Left cardiac atrium (tissue), 4 donors: ENCODE data around the gene GOLGA5. TPM values are rescaled to one million over a fixed set of nuclear protein-coding genes. Genes with fewer than 3 reads are reported as not detected.
A peak's percentile ranks its signal among the peaks of the same experiment; 100 is the strongest.
"Not testable (repeated sequence)": the region's sequence is repeated elsewhere in the genome, so short reads cannot be mapped to it uniquely, and the experiment has no call there.

ENCODE experiments used
- ATAC-seq, 2 donors: fragments of 200-7000 bp; cut with Tn5 transposase; one replicate each; pipeline ENCODE4 v1.9.1; 2020; ENCODE audit warnings: mild to moderate bottlenecking in 2 of 2, moderate library complexity in 2 of 2
- DNase-seq: peaks from one replicate; pipeline ENCODE4 v3.0.0-alpha.2; 2020
- intact Hi-C, 2 donors: fragments of 100-400 bp; cut with DNase I; formaldehyde crosslinking; loops; one replicate each; pipeline versions ENCODE4 v1.14.1 to v1.15.1; 2022 to 2023
- total RNA-seq, 2 donors: library from RNA; stranded (reverse); fragmentation: NEBNext Ultra II Directional; extraction: Animal tissue kit (Norgen Biotek cat#: 25700); gene quantifications; one replicate each; pipeline ENCODE4 v1.2.1, GENCODE V29; 2021
- donor health status: DM: no; HTN: yes; CAD: no.
- donor health status: DM: no; HTN: yes; CAD: no; lungs with severe emphysema.
- donor health status: DM: yes; HTN: yes; CAD: no.
- donor health status: Dilated cardiomyopathy.

Gene GOLGA5
- total RNA-seq, 2 donors from 2014 or later: 19.9 to 30.5 TPM

DNA sequence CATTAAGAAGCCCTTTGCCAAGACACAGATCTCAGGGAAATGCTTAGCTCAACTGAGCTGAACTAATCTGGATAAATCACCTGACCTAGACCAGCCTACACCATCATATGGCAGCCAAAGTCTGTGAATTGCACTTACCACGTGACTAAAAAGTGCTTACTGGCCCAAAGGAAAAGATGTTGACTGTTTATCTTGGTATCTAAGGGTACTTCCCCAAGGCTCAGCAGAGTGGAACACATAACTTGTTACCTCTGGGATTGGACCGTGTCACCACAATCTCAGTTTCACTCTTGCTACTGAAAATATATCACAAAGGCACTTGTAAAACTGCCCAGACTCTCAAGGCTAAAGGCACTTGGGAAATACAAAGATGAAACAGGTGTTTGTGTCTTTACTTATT lies 18.8 kb upstream of the GOLGA5 start:
- DNase-seq, intact Hi-C loops: not testable (repeated sequence)
- peak; percentile 54 to 69 for ATAC-seq

DNA sequence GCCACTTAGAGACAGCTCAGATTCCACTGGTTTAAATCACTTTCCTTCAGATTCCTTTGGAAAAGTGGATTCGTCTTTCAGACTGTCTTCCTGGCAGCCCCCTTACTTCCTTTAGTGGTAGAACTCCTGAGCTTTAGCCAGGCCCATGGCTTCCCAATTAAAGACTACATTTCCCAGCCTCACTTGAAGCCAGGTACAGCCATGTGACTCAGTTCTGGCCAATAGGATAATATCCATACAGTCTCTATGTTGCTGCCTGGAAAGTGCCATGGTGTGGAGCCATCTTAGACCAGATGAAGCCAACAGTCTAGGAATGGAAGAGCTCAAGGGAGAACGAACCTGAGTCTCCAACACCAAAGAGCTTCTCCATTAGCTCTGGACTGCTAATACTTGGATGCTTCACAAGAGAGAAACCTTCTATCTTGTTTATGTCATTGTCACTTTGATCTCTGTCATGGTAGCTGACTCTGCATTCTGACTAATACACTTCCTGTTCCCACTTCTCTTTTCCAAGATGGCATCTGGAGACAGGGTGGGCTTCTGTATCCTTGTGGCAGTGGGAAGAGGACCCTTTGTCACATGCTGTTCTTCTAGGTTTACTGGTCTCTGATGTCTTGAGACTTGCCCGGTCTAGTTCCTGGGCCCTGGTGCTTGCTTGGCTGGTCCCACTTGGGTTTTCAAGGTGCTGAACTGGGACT lies 15.1 kb upstream of the GOLGA5 start:
- peak in 1 of 2 donors; percentile 27 for ATAC-seq
- intact Hi-C loops: not testable (repeated sequence)

DNA sequence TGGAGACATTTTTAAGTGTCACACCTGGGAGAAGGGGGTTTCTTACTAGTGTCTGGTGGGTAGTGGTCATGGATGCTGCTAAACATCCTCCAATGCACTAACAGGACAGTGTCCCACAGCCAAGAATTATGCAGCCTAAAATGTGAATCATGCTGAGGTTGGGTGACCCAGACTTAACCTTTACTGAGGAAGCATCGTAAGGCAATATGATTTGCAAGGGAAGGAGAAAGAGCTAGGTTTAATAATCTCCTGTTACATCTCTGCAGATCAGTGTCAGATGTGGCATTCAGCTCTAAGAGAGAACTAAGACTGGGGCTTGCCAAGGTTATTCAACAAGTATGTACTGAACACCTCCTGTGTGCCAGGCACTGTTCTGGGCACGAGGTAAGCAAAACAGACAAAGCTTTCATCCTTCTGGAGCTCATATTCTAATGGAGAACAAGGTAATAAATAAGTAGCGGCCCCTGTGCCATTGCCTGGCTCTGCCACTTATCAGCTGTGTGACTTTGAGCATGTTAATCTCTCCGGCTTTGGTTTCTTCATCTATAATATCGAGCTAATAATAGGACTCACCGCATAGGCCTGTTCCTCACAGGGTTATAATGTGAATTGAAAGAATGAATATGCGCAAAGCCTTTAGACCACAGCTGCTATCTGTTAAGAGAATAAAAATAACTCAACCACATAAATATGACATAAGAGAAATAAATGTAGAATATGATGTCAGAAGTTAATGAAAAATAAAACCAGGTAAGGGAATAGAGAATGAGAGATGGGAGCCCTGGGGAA lies 13.5 kb upstream of the GOLGA5 start:
- ATAC-seq (peak in 1 of 2 donors; percentile 9), DNase-seq (no peak)
- intact Hi-C loops: loop anchor here in 1 of 2 donors (5.0 kb wide), 1 partner anchor 68 kb away; no protein-coding TSS in a partner anchor

More for the DNA sequence above, 15.1 kb upstream of the GOLGA5 start:
- not testable (repeated sequence) for DNase-seq

DNA sequence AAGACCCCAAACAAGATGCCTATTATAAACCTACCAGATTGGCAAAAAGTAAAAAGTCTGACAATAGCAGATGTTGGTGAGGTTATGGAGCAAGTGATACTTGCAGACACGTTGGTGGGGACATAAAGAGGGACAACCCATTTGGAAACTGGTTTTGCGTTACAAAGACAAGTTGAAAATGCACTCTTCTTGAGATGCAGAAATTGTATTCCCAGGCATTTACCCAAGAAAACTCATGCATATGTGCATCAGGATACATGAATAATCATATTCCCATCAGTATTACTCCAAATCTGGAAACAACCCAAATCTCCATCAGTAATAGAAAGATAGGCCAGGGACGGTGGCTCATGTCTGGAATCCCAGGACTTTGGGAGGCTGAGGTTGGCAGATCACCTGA lies 12.8 kb upstream of the GOLGA5 start:
- DNase-seq (no peak), ATAC-seq (no peak)
- intact Hi-C loops: loop anchor here in 1 of 2 donors (5.0 kb wide), 1 partner anchor 69 kb away; no protein-coding TSS in a partner anchor

DNA sequence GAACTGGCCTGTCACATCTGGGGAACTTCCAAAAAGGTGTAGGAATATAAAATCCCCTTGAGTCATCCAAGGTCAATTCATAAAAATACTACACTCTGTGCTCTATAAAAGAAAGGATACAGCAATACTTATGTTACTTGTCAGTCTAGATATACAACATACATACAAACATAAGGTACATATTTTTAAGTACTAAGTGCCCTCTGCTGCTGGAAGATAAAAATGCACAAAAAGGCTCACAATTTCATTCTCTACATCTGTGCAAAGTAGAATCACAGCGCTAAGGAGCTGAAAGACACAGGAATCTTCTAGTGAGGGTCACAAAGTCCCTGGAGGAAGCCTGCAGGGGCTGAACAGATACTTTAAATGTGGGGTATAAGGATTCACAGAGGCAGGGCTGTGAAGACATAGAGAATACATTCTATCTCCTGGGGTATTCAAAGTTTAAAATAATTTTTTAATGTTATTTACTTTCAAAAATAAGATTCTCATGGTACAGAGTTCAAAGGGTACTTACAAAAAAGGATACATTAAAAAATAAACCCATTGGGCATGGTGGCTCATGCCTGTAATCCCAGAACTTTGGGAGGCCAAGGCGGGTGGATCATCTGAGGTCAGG lies 10.2 kb upstream of the GOLGA5 start:
- intact Hi-C loops: loop anchor here (2.0 to 5.0 kb wide), 2 partner anchors 69 to 72 kb away; no protein-coding TSS in a partner anchor
- DNase-seq (no peak), ATAC-seq (peak; percentile 50 to 77)

DNA sequence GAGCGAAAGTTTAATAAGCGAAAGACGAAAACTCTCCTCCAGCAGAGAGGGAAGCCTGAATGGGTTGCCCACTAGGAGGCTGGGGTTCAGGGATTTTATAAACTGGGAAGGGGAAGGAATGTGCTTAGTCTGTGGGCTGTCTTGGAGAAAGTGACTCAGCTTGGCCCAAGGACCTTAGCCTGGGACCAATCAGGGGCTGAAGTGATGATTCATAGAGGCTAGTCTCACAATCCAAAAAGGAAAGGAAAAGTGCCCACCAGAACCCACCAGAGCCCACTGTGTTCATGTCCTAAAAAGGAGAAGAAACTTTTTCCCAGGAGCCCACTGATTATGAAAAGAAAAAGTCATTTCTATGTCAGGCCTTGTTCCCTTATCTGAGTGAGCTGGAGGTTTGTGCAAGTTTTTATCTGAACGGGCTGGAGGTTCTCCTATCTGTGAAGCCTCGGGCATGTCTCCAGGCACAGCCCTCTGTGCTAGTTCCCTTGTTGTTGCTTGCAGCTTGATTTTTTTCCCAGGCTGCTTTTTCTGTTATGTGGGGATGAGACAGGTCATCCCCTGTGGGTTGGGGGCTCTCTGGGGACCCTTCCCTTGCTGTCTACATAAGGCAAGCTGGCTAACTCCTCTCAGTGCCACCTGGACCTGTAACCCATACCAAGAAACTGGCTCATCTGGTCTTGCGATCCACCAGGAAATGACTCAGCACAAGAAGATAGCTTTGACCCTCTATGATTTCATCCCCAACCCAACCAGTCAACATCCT lies 8.3 kb upstream of the GOLGA5 start:
- intact Hi-C loops: no loop called here
- DNase-seq (peak; percentile 75), ATAC-seq (peak; percentile 70 to 91)

DNA sequence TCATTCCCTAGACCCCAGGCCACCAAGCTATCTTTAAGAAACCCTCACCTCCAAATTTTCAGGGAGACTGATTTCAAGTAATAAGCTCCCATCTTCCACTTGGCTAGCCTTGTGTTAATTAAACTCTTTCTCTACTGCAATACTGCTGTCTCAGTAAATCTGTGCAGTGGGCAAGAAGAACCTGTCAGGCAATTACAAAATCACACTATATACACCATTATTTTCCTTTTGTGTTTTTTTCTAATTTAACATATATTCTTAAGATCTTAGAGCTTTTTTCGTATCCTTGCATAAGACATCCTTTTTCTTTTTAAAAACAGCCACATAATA lies 7.7 kb upstream of the GOLGA5 start:
- ATAC-seq (no peak), DNase-seq (no peak)
- intact Hi-C loops: no loop called here

DNA sequence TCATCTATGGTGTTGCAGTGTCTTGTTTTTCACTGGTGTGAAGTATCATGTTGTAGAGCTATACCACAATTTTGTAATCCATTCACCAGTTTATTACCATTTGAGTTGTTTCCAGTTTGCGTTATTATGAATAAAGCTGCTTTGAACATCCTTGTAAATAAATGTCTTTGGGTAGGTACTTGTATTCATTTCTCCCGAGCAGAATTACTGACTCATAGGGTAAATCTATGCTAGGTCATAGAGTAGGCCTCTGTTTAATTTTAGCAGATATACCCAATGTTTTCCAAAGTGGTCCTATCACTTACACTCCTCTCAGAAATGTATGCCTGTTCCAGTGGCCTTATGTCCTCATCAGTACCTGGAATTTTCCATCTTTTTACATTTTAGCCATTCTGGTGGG lies 6.6 kb upstream of the GOLGA5 start:
- ATAC-seq (no peak), DNase-seq (no peak)
- intact Hi-C loops: no loop called here

DNA sequence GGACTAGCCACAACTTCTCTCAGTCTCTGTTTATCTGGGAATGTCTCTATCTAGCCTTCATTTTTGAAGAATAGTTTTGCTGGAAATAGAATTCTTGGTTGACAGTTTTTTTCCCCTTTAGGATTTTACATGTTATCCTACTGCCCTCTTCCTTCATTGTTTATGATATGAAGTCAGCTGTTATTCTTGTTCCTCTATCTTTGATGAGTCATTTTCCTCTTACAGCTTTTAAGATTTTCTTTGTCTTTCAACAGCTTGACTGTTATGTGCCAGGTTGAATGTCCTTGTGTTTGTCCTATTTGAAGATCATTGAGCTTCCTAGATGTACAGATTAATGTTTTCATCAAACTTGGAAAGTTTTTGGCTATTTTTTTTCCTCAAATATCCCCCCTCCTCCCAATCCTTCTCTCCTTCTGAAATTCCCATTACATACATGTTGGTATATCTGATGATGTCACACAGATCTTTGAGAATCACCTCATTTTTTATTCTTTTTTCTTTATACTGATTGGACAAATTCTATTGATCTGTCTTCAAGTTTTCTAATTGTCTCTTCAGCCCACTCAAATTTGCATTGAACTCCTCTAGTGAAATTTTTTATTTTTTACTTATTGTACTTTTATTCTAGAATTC lies 4.5 kb upstream of the GOLGA5 start:
- ATAC-seq (no peak), DNase-seq (no peak)
- intact Hi-C loops: no loop called here

DNA sequence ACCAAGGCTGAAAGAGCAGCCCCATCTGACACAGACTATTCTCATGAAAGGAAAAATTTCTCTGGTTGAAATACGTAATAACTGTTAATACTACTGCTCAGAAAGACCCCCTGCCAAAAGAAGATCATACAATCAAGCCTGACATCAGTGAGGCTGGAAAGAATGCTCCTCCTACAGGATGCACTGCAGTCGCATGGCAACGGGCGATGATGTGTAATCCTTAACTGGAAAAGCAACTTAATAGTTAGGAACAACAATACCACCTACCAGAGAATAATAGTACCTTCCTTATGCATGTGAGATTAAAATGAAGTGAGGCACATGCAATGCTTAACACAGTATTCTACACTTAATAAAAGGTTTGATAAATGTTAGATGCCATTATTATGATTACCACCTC lies 1.2 kb upstream of the GOLGA5 start:
- DNase-seq (no peak), ATAC-seq (no peak)
- intact Hi-C loops: no loop called here

DNA sequence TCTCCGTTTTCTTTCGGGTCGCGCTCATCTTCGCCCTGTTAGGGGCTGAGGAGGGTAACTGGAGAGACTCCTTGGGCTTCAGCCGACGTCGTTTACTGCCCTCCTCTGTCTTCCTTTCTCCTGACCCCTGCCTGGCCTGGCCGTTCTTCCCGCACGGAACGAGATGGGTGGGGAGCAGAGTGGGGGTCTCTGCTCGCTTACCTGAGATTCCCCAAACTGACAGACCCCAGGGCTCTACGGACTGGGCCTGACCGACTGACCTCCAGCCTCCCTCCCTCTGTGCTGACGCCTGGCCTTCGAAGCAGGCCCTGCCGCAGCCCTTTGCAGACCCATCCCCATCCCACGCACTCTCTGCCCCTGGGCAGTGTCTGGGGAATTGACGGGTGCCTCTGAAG lies 439 bp downstream of the GOLGA5 start:
- DNase-seq (peak; percentile 27), ATAC-seq (peak; percentile 1 to 39)
- intact Hi-C loops: no loop called here

DNA sequence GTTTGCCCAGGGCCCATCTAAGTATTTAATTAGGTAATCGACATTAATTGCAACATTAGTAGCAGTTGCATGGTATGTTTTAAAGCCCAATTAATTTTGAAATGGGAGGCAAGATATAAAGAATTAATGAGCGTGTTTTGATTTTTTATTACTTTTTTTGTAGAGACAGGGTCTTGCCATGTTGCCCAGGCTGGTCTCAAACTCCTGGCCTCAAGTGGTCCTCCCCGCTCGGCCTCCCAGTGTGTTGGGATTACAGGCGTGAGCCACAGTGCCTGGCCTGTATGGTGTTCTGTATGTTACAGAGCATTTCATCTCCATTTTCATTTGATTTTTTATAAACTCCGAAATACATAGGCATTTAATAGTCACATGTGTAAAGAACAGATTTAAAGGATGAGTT lies 856 bp downstream of the GOLGA5 start:
- intact Hi-C loops: no loop called here
- no peak for DNase-seq
- ATAC-seq: no peak

DNA sequence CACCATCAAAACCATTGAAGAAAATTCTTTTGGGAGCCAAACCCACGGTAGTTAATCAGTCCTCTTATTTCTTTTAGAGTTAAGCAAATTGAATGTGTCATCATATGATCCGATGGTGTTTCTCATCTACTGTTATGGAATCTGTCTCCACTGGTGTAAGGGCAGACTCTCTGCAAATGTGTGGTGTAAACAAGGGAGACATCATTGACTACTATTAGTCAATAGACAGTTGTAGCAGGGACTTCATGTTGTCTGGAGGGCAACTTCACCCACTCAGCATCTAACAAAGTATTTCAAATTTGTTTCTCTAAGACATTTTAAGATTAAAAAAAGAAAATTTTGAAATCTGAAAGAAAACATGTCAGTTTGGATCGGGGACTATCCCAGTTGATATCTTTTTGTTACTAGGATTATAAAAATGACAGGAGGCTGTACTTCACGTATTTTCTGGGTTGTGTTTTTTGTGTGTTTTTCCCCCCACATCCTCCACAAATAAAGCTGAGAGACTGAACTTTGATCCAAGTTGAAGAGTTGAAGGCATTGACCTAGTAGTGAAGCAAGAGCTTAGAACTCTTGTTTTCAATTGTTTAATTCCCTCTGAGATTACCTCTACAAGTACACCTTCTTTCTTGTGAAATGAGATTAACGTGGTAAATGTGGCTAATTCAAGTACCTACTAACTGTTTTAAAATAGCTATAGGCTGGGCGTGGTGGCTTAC lies 4.0 kb downstream of the GOLGA5 start:
- ATAC-seq (no peak), DNase-seq (no peak)
- intact Hi-C loops: no loop called here

DNA sequence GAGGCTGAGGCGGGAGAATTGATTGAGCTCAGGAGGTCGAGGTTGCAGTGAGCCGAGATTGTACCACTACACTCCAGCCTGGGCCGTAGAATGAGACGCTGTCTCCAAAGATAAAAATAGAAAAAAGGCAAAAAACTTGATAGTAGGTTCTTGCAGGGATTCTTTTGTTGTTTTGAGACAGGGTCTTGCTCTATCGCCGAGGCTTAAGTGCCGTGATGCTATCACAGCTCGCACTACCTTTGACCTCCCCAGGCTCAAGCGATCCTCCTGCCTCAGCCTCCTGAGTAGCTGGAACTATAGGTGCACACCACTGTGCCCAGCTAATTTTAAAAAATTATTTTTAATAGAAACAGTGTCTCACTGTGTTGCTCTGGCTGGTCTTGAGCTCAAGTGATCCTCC lies 4.7 kb downstream of the GOLGA5 start:
- intact Hi-C loops: no loop called here
- DNase-seq: no peak
- no peak for ATAC-seq

DNA sequence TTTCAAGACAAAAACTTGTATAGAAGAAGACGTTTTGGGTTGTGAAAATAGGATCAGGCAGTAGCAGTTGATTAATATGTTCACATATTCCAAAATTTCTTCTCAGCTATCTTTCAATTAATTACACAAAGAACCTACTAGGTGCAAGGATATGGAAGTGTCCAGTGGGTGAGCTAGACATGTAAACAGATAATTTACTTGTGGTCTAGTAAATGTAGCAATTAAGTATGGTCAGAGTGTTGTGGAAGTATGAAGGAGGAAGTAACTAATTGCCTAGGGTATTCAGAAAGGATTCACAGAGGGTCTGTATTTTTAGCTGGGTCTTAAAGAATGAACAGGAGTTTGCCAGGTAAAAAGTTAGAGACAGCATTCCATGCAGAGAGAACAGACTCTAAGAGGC lies 5.9 kb downstream of the GOLGA5 start:
- ATAC-seq (no peak), DNase-seq (no peak)
- intact Hi-C loops: no loop called here

DNA sequence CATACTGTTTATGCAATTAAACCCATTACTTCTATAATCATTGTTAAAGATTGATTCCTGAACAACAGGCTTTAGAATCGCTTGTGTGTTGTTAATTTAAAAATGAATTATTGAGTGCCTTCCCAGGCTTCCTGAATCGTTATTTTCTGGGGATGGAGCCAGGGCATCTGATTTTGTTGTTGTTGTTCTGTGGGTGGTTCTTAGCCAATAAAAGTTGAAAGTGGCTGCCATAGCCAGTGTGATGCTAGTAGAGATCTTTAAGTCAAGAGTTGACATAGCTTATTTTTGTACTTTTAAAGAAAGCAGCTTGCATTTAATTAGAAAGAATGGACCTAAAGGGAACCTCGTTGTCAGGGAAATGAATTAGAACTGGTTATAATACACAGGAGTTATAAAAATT lies 6.4 kb downstream of the GOLGA5 start:
- DNase-seq: no peak
- ATAC-seq: no peak
- intact Hi-C loops: no loop called here

DNA sequence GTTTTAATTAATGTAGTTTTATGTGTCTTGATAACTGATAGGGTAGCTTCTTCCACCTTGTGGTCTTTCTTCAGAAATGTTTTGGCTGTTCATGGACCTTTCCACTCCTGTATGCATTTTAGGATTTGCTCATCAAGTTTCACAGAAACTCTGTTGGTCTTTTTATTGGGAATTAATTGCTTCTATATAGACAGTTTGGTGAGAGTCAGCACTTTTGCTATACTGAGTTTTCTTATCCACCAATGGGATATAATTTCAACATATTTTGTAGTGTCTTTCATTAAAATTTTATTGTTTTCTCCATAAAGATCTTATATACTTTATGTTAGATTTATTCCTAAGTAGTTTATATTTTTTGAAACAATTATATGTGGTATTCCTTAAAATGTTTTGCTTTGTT lies 7.8 kb downstream of the GOLGA5 start:
- ATAC-seq: no peak
- intact Hi-C loops: no loop called here

DNA sequence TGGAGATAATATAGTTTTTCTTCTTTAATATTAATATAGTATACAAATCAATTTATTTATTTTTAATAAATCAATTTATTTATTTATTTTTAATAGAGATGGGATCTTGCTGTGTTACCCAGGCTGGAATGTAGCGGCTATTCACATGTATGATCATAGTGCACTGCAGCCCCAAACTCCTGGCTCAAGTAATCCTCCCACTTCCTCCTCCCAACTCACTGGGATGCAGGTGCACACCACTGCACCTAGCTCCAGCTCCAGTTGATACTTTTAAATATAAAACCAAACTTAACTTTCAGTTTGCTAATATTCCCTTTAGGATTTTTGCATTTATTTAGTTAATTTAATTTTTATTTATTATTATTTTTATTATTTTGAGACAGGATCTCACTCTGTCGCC lies 8.6 kb downstream of the GOLGA5 start:
- intact Hi-C loops: no loop called here
- no peak for ATAC-seq
- DNase-seq: no peak

More for the DNA sequence above, 7.8 kb downstream of the GOLGA5 start:
- DNase-seq: no peak
